DMS153 treated with DMSO at 0.1 percent for 48 hours (cell line): ENCODE results near the gene PNPLA6.

Source experiments
- DNase-seq: peaks from one replicate; lab custom pipeline; 2025; ENCODE audit not compliant: unreplicated experiment; lab: John Stamatoyannopoulos, UW

Gene PNPLA6

DNA sequence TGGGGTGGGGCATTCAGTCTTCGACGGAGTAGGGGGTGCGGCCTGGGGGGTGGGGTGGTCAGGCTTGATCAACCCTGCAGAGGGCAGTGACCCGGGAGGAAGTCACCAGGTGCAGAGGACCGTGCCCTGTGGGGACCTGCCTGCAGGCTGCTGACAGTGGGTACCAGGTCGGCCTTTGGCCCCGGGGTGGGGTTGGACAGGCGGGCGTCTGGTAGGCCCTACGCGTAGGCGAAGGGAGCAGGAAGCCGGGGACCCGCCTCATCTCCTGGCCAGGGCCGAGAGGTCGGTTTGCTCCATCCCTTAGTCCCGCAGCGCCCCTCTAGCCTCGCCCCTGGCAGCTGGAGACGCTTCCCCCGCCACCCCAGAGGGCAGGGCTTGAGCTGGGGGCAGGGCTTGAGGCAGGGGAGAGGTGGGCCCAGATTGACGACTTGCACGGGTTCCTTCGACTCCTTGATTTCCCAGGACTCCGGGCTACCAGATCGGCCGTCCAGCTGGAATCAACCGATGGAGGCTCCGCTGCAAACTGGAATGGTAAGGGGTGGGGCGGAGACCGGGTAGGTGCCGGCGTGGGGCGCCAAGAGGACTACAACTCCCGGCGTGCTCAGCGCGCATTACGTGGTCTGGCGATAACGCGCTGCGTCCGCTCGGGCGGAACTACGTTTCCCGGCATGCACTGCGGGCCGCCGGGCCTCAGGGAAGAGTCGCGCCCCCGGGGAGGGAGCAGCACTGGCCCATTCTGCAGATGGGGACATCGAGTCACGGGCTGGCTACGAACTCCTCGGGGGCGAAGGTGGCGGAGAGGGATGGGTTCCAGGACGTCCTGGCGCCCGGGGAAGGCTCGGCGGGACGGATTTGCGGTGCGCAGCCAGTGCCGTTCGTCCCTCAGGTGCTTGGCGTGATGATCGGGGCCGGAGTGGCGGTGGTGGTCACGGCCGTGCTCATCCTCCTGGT is at the start of gene PNPLA6:
Gene PNPLA6, plus strand, starts transcription at position 671 of the 951 bp plus-strand sequence. Its CDS starts 72 bp downstream, at position 743.
- DNase-seq, result peak; percentile 83

DNA sequence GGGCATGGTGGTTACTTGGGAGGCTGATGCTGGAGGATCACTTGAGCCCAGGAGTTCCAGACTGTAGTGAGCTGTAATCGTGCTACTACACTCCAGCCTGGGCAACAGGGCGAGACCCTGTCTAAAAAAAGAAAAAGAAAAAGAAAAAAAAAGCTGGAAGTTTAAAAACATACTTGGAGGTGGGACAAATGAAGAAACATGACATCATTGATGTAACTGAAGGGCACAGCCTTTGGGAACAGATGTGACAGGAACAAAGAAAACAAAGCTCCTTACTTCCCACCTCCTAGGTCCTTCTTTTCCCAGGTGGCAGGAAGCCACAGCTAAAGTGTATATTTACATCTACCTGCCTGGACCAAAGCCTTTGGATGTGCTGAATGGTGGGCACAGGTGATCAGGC is 48.6 kb upstream of the PNPLA6 start:
- DNase-seq, result no peak

DNA sequence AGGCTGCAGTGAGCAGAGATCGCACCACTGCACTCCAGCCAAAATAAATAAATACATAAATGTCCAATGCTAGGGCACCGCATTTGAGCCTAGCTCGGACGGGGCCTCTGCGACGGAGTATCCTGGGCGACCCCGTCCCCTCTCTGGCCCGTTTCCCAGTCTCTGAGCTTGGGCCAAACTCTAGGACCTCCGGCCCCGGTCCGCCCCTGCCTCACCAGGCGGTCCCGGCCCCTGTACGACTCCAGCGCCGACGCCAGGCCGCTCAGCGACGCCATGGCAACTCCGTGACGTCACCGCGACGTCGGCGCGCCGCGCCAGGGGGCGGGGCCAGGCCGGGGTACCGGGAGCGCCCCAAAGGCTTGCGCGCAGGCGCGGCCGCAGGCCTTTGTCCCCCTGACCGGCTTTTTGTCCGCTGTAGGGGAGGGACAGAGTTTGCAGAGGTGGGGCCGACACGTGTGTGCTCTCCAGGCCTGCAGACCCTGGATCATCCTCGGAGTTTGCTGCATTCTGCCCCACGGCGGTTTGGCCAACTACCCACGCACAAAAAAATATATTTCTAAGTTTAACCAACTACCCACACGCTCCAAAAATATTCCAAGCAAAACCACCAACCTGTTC is 46.7 kb upstream of the PNPLA6 start, which contains the start of gene PEX11G:
Gene PEX11G, minus strand, starts transcription at position 300 of the 618 bp plus-strand sequence. Its CDS starts 25 bp downstream, at position 275.
- peak; percentile 59 for DNase-seq

DNA sequence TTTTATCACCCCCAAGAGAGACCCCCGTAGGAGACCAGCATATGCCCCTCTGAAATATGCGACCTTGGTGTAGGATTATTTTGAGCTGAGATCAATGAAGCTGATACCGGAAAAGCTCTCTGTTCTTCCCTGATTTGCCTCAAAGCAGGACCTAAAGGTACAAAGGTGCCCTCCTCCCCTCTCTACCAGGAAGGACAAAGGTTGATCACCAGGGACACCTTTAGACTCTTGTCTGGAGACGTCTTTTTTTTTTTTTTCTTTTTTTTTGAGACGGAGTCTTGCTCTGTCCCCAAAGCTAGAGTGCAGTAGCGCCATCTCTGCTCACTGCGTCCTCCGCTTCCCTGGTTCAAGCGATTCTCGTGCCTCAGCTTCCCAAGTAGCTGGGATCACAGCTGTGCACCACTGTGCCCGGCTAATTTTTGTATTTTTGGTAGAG is 45.9 kb upstream of the PNPLA6 start:
- no peak for DNase-seq

DNA sequence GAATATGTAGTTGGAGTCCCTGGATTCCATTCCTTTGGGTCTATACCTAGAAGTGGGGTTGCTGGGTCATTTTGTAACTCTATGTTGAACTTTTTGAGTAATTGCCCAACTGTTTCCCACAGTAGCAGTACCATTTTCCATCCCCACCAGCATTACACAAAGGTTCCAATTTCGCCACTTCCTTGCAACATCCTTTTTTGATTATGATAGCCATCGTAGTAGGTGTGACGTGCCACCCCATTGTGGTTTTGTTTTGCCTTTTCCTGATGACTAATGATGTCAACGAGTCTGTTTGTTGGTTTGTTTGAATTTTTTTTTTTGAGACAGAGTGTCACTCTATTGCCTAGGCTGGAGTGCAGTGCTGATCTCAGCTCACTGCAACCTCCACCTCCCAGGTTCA is 43.4 kb upstream of the PNPLA6 start:
- no peak for DNase-seq

DNA sequence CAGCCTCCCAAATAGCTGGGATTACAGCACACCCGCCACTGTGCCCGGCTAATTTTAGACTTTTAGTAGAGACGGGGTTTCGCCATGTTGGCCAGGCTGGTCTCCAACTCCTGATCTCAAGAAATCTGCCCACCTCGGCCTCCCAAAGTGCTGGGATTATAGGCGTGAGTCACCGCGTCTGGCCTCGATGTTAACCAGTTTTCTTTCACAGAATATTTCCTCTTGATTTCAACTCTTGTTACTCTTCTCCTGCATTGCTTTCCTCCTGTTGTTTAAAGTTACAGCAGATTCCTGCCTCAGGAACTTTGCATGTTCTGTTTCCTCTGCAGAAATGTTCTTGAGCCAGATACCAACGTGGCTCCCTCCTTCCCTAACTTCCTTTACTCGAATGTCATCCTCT is 43.0 kb upstream of the PNPLA6 start:
- DNase-seq, result no peak

DNA sequence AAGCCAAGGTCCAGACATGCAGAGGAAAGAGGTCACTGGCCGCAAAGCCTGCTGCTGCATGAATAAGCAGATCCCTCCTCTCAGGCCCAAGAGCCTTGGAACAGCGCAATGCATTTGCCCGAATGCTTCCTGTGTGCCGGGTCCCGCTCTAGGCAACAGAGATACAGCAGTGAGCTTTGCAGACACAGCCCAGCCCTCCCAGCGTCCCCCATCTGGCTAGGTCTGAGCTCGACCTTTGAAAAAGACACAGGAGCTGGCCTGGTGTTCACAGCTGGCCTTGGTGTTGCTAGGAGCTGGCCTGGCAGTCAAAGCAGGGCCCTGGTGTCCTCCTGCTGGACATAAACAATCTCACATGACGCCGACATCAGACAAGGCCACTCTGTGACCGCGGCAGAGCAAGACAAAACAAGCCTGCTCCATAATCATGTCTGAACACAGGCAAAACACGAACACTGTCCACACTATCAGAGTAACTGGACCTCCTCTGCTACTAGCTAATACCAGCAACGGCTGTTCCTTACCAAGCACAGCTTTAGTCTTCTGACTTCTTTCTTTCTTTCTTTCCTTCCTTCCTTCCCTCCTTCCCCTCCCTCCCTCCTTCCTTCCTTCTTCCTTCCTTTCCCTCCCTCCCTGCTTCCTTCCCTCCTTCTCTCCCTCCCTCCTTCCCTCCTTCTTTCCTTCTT is 41.0 kb upstream of the PNPLA6 start:
- no peak for DNase-seq

DNA sequence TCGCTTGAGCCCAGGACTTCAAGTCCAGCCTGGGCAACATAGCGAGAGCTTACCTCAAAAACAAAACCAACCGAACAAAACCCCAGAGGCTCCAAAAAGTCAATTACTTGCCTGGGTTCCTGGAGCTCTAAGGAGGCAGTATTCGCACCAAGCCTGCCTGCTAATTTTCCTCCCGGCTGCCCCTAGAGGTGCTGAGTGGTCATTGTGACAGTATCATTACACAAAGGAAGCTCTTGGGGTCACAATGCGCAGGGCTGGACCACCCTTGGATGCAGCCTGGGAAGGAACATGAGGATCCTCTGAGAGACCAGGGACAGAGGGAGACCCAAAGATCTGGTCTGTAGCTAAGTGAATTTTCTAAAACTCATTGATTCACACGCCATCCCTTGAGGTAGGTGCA is 38.2 kb upstream of the PNPLA6 start:
- DNase-seq, result no peak

DNA sequence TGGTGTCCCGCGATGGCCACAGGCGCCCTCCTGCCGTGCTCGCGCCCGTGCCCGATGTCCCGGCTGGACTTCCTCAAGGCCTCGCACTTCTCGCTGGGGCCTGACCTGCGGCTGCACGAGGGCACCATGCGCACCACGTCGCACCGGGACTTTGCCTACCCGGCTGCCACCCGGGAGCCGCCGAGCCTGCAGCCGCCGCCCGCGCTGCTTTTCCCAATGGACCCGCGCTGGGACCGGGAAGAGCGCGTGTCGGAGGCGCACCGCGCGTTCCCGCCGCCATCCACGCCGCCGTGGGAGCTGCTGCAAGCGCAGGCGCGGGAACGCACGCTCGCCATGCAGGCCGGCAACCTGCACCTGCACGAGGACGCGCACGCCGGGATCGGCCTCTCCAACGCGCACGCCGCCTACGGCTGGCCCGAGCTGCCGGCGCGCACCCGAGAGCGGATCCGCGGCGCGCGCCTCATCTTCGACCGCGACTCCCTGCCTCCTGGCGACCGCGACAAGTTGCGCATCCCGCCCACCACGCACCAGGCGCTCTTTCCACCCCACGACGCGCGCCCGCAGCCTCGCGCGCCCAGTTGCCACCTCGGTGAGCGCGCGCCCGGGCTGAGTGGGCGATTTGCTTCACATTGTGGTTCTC is 34.6 kb upstream of the PNPLA6 start:
- peak; percentile 79 for DNase-seq

DNA sequence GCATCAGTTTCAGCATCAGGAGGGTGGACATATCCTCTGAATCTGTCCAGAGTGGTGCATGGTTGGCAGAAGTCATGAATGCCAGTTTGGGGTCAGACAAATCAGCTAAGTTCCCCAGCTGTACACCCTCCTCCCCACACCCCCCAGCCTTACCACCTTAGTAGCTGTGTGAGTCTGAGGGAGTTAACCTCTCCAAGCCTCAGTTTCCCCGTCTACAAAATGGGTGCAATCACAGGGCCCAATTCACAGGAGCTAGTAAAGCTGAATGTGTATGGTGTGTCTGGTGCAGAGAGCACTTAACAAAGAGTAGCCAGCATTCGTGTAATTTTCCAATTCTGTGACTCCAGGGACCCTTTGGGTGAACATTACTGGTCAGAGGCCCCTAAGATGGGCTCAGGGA is 33.0 kb upstream of the PNPLA6 start:
- DNase-seq, result no peak

DNA sequence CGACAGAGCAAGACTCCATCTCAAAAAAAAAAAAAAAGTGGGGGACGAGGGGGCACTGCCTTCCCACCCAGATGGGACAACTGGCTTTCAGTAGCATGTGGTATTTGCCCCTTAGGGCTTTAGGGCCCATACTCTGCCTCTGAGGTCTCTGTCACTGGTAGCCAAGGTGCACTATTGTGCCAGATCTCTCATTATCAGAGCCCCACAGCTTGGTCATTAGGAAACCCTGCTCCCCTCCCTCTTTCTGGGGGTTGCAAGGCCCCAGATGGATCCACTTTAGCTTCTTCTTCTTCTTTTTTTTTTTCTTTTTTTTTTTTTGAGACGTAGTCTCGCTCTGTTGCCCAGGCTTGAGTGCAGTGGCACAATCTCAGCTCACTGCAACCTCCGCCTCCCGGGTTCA is 30.8 kb upstream of the PNPLA6 start:
- no peak for DNase-seq

DNA sequence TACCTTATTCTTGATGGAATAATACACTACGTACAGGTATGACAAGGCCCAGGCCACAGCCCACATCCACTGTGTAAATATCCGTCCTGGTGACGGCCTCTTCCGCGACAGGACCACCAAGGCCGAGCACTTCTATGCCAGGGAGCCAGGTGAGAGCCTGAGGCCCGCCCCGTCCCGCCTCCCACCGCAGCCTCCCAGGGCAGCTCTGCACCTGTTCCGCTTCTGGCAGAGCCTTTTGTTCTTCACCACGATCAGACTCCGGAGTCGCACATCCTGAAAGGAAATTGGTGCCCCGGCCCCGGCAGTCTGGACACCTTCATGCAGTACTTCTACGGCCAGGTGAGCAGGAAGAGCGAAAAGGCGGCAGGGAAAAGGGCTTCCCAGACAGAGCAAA is 30.2 kb upstream of the PNPLA6 start:
- DNase-seq, result peak; percentile 33

DNA sequence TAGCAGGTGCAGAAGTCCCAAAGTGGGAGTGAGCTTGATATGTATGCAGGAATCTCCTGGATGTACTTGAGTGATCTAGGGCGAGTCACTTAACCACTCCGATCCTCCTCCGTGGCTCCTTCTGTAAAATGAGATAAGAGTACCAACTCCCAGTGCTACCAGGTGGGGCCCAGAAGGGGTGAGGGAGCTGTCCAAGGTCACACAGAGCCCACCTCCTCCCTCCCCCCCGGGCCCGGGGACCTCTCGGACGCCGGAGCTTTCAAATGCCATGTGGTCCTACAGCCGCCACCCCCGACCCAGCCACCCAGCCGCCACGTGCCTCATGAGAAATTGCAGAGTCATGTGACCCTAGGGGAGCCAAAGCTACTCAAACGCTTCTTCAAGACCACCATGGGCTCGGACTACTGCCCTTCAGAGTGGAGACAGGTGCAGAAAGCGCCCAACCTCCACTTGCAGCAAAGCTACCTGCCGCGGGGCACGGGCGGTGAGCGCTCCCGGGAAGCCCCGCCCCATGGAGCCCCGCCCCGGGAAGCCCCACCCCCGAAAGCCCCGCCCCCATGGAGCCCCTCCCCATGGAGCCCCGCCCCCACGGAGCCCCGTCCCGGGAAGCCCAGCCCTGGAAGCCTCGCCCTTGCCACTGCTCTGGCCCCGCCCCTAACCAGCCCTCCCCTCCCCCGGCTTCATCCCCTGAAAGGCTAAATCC is 29.7 kb upstream of the PNPLA6 start:
- DNase-seq, result peak; percentile 84

DNA sequence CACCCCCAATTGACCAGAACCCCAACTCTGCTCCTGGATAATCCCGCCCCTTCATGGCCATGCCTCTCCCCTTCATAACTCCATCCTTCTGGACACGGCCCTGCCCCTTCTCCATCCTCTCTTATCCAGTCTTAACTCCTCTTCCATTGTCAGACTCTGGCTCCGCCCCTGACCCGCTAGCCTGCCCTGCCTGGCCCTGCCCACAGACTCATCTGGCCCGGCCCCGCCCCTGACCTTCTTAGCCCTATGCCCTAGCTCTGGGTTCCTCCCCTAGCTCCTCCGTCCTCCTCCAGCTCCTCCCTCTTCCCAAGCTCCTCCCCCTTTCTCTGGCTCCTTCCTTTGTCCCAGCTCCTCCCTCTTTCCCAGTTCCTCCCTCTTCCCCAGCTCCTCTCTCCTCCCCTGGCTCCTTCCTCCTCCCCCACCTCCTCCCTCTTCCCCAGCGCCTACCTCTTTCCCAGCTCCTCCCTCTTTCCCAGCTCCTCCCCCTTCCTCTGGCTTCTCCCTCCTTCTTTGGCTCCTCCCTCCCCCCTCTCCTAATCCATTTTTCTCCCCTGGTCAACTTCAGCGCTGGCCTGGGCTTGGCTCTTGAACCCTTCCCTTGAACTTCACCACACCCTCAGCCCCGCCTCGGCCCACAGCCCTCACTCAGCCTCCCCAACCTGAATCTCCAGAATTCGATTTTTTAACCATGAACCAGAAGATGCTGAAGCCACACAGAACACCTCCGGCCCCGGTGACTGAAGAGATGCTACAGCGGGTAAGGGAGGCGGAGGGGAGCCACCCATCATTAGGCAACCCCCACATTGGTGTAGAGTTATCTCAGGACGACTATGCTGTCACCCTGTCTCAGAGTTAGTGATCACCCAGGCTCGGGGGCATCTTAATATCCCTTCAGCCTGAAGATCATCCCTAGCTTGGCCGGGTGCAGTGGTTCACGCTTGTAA is 28.9 kb upstream of the PNPLA6 start:
- DNase-seq, result peak; percentile 92

DNA sequence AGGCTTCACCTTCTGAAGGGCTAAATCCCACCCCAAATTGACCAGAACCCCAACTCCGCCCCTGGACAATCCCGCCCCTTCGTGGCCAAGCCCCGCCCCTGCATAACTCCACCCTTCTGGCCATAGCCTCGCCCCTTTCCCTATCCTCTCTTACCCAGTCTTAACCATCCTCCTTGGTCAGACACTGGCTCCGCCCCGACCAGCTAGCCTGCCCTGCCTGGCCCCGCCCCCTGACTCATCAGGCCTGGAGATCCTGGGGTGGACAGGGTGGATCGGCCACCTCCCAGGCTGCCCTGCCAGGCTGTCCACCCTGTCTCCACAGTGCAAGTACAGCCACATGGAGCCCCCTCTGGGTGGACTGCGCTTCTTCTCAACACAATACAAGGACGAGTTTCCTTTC is 27.6 kb upstream of the PNPLA6 start:
- no peak for DNase-seq

DNA sequence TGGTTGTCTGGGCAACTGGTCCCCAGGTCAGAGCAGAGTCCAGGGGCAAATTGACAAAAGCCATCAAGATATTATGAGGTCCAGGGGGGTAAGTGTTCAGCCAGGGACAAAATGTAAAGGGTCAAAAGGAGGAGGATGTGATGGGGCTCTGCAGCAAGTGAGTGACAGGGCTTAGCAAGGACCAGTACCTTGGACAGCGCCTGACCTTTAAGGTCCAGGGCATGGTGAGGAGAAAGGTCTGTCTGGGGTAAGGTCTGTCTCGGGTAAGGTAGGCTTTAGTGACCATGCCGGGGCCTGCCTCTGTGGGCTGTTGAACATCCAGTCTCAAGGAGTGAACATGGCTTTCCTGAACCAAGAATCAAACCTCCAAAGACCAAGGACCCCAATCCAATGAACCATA is 25.9 kb upstream of the PNPLA6 start:
- DNase-seq, result no peak

DNA sequence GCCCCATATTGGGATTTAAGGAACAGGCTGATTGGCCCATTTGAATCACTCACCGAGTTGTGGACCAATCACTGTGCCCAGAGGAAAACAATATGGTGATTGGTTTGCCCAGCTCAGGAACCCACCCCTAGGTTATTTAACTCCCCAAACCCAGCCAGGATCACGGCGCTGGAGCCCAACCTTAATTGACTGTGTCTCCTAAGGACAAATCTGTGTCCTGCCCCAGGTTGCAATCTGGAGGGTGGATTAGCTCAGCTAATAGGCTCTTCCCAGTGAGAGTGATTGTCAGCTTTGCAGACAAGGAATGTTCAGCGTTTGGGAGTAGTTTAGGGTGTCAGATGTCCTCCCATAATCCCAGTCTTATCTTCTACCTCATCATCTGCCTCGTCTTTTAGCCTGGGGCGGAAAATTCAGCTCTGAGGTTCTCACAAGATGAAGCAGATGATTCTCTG is 23.1 kb upstream of the PNPLA6 start:
- DNase-seq, result no peak

DNA sequence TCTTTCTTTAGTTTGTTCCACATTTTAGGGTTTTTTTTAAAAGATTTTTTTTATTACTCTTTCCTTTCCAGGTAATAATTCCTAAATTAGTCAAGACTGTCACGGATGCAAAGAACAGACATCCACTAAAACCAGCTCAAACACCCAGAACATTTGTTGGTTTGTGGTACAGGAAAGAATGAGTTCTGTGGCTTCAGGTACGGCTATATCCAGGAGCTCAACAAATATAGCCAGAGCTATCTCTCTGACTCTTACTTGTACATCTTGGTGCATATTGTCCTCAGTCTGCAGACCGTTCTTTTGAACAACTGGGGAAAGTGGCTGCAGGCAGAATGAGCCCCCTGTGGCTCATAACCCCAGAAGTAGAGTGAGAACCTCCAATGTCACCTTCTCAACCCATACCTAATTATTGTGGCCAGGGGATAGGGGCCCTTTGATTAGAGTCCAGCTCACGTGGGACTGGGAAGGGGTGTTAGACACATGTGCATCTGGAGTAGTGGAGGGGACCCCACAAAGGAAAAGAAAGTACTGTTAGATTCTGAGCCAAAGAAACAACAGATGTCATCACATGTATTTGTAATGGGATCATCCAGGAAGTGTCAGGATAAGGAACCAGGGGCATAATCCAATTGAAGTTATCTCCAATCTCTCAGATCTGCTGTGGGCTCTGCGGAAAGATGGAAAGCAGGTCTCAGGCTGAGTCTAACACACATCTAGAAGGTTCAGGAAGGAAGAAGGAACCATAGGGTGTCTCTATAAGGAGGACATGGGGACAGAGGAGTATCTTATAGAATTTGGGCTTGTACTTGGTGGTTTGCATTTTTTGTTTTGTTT is 21.5 kb upstream of the PNPLA6 start:
- DNase-seq, result no peak
